K562 (cell line): Measurements from ENCODE around the gene PLP2.

Experiments used
- HOMEZ ChIP-seq: fragments of 250-450 bp; sonication (Bioruptor Pico); IDR thresholded peaks from 2 replicates; pipeline ENCODE4 v1.4.0; 2020; ENCODE audit warnings: mild to moderate bottlenecking, moderate library complexity
- MXD1 ChIP-seq: fragments of 250-450 bp; sonication (Bioruptor Pico); IDR thresholded peaks from 2 replicates; pipeline ENCODE4 v1.8.0; 2021; ENCODE audit warnings: borderline replicate concordance, mild to moderate bottlenecking, moderate library complexity; ENCODE audit not compliant: poor library complexity, severe bottlenecking
- NCOA1 ChIP-seq: fragments of 450-650 bp; IDR thresholded peaks from 2 replicates; pipeline ENCODE4 v1.6.1; 2016; ENCODE audit warnings: low read depth
- SMAD4 ChIP-seq: fragments of 250-450 bp; sonication (Bioruptor Pico); conservative IDR thresholded peaks from 2 replicates; pipeline ENCODE4 v1.8.0; 2021; ENCODE audit warnings: inconsistent platforms, mild to moderate bottlenecking, moderate library complexity
- ZNF282 ChIP-seq: sonication (generic); formaldehyde crosslinking; IDR thresholded peaks from 2 replicates; pipeline ENCODE4 v1.8.1; 2023; ENCODE audit warnings: missing genetic modification reagents
- ZNF592 ChIP-seq: fragments of 450-650 bp; IDR thresholded peaks from 2 replicates; pipeline ENCODE4 v1.6.1; 2017; ENCODE audit warnings: antibody characterized with exemption, mild to moderate bottlenecking
- ZNF699 ChIP-seq: fragments of 250-450 bp; sonication (Bioruptor Pico); IDR thresholded peaks from 2 replicates; pipeline ENCODE4 v1.8.0; 2021; ENCODE audit warnings: mild to moderate bottlenecking, moderate library complexity; ENCODE audit not compliant: insufficient replicate concordance

GRCh38 chrX:49206543-49206942, 34.8 kb downstream of the PLP2 start:
- TF ChIP-seq ZNF592 (no peak), NCOA1 (no peak), SMAD4 (no peak), ZNF282 (CRISPR knock-in tag) (no peak), MXD1 (CRISPR knock-in tag) (no peak), ZNF699 (no peak), HOMEZ (CRISPR knock-in tag) (no peak)
